SK-N-SH treated with all-trans-retinoic acid at 6 μM for 48 hours (cell line): ENCODE measurements around the gene SEC24D.

Experiments used
- ATAC-seq: fragments of 200-7000 bp; cut with Tn5 transposase; 3 replicates; pipeline ENCODE4 v1.9.1; 2020; ENCODE audit warnings: mild to moderate bottlenecking, moderate library complexity
- BACH2 ChIP-seq: fragments of 250-450 bp; sonication (Bioruptor Pico); IDR thresholded peaks from 2 replicates; pipeline ENCODE4 v1.9.0; 2021; ENCODE audit warnings: mild to moderate bottlenecking, borderline replicate concordance
- CSDC2 ChIP-seq: fragments of 250-450 bp; sonication (Bioruptor Pico); IDR thresholded peaks from 2 replicates; pipeline ENCODE4 v1.5.0; 2020; ENCODE audit warnings: mild to moderate bottlenecking, moderate library complexity
- CSRNP3 ChIP-seq: fragments of 250-450 bp; sonication (Bioruptor Pico); IDR thresholded peaks from 2 replicates; pipeline ENCODE4 v1.5.1; 2021; ENCODE audit warnings: mild to moderate bottlenecking, moderate library complexity
- ESRRG ChIP-seq: fragments of 250-450 bp; sonication (Bioruptor Pico); IDR thresholded peaks from 2 replicates; pipeline ENCODE4 v1.6.1; 2021; ENCODE audit warnings: mild to moderate bottlenecking
- GLIS3 ChIP-seq: fragments of 250-450 bp; sonication (Bioruptor Pico); IDR thresholded peaks from 2 replicates; pipeline ENCODE4 v1.5.0; 2020; ENCODE audit warnings: mild to moderate bottlenecking, moderate library complexity
- ISL1 ChIP-seq: fragments of 250-450 bp; sonication (Bioruptor Pico); IDR thresholded peaks from 2 replicates; pipeline ENCODE4 v2.1.2; 2022; ENCODE audit warnings: mild to moderate bottlenecking, moderate library complexity
- OSR1 ChIP-seq: fragments of 250-450 bp; sonication (Bioruptor Pico); IDR thresholded peaks from 2 replicates; pipeline ENCODE4 v1.8.0; 2022; ENCODE audit warnings: moderate library complexity, mild to moderate bottlenecking, inconsistent platforms
- PATZ1 ChIP-seq: fragments of 250-450 bp; sonication (Bioruptor Pico); IDR thresholded peaks from 2 replicates; pipeline ENCODE4 v1.8.0; 2020; ENCODE audit warnings: mild to moderate bottlenecking, moderate library complexity, borderline replicate concordance
- PPARA ChIP-seq: fragments of 250-450 bp; sonication (Bioruptor Pico); IDR thresholded peaks from 2 replicates; pipeline ENCODE4 v1.5.0; 2020; ENCODE audit warnings: mild to moderate bottlenecking, borderline replicate concordance
- RARB ChIP-seq: fragments of 250-450 bp; sonication (Bioruptor Pico); IDR thresholded peaks from 2 replicates; pipeline ENCODE4 v1.8.0; 2021; ENCODE audit warnings: mild to moderate bottlenecking, moderate library complexity
- SNAI2 ChIP-seq: fragments of 250-450 bp; sonication (Bioruptor Pico); IDR thresholded peaks from 2 replicates; pipeline ENCODE4 v1.5.0; 2020; ENCODE audit warnings: mild to moderate bottlenecking, moderate library complexity
- TCF4 ChIP-seq: fragments of 250-450 bp; sonication (Bioruptor Pico); IDR thresholded peaks from 2 replicates; pipeline ENCODE4 v1.8.0; 2021; ENCODE audit warnings: mild to moderate bottlenecking, moderate library complexity, borderline replicate concordance
- TOX ChIP-seq: fragments of 250-450 bp; sonication (Bioruptor Pico); IDR thresholded peaks from 2 replicates; pipeline ENCODE4 v1.8.0; 2021; ENCODE audit warnings: mild to moderate bottlenecking, moderate library complexity, borderline replicate concordance
- TSHZ2 ChIP-seq: fragments of 250-450 bp; sonication (Bioruptor Pico); IDR thresholded peaks from 2 replicates; pipeline ENCODE4 v1.5.0; 2020; ENCODE audit warnings: mild to moderate bottlenecking, moderate library complexity
- ZC3H10 ChIP-seq: fragments of 250-450 bp; sonication (Bioruptor Pico); IDR thresholded peaks from 2 replicates; pipeline ENCODE4 v1.5.1; 2021; ENCODE audit warnings: mild to moderate bottlenecking, moderate library complexity
- ZFP3 ChIP-seq: fragments of 250-450 bp; sonication (Bioruptor Pico); IDR thresholded peaks from 2 replicates; pipeline ENCODE4 v1.5.0; 2020; ENCODE audit warnings: mild to moderate bottlenecking, moderate library complexity
- ZNF565 ChIP-seq: fragments of 450-650 bp; formaldehyde crosslinking; conservative IDR thresholded peaks from 2 replicates; pipeline ENCODE4 v1.5.0; 2020; ENCODE audit warnings: low read depth, mild to moderate bottlenecking, moderate library complexity
- ZNF70 ChIP-seq: fragments of 450-650 bp; formaldehyde crosslinking; IDR thresholded peaks from 2 replicates; pipeline ENCODE4 v1.5.0; 2020; ENCODE audit warnings: mild to moderate bottlenecking, moderate library complexity
- ZNF8 ChIP-seq: fragments of 450-650 bp; formaldehyde crosslinking; IDR thresholded peaks from 2 replicates; pipeline ENCODE4 v1.5.0; 2020; ENCODE audit warnings: mild to moderate bottlenecking, moderate library complexity

SEC24D gene

GRCh38 chr4:118814058-118814457 is 21.9 kb downstream of the SEC24D start:
- TF ChIP-seq CSRNP3 (CRISPR knock-in tag) (no peak), ZNF8 (CRISPR knock-in tag) (no peak), OSR1 (CRISPR knock-in tag) (no peak), PPARA (CRISPR knock-in tag) (no peak), PATZ1 (CRISPR knock-in tag) (no peak), GLIS3 (CRISPR knock-in tag) (no peak), RARB (CRISPR knock-in tag) (no peak), TCF4 (no peak), ZNF565 (no peak), ZC3H10 (no peak), ZFP3 (CRISPR knock-in tag) (no peak)
- TF ChIP-seq, all 23 proteins: peak for 0
- no peak for ATAC-seq

GRCh38 chr4:118813561-118813960 is 22.4 kb downstream of the SEC24D start:
- no peak for ATAC-seq
- TF ChIP-seq BACH2: no peak
- TF ChIP-seq TSHZ2 (CRISPR knock-in tag): no peak
- no peak for TF ChIP-seq ZNF70 (CRISPR knock-in tag)
- no peak for TF ChIP-seq PATZ1 (CRISPR knock-in tag)
- no peak for TF ChIP-seq OSR1 (CRISPR knock-in tag)

- no peak for ATAC-seq
These were observed 24.1 kb downstream of the SEC24D start for GRCh38 chr4:118811832-118812231.

GRCh38 chr4:118810991-118811764 is 24.7 kb downstream of the SEC24D start:
- ATAC-seq: peak; percentile 75
- TF ChIP-seq BACH2 (no peak), PPARA (CRISPR knock-in tag) (no peak), TCF4 (no peak), ZNF70 (CRISPR knock-in tag) (0 out of 2 replicates have a peak, but pooled peaks have one; percentile 11), ZNF8 (CRISPR knock-in tag) (0 out of 2 replicates have a peak, but pooled peaks have one; percentile 7), SNAI2 (CRISPR knock-in tag) (no peak), TSHZ2 (CRISPR knock-in tag) (no peak), GLIS3 (CRISPR knock-in tag) (peak; percentile 35; the same call in 1 of the 2 replicates), PATZ1 (CRISPR knock-in tag) (no peak), ESRRG (CRISPR knock-in tag) (no peak), ZNF565 (no peak), CSDC2 (no peak; the same call in 1 of the 2 replicates), ISL1 (CRISPR knock-in tag) (peak; percentile 89), ZC3H10 (peak; percentile 77; the same call in 1 of the 2 replicates)

More at GRCh38 chr4:118811832-118812231, 24.1 kb downstream of the SEC24D start:
- no peak for TF ChIP-seq ESRRG (CRISPR knock-in tag)
- TF ChIP-seq CSDC2: no peak
- no peak for TF ChIP-seq TOX
- no peak for TF ChIP-seq ZC3H10
- TF ChIP-seq ISL1 (CRISPR knock-in tag): no peak
- TF ChIP-seq SNAI2 (CRISPR knock-in tag): no peak
